ENCODE measurements around the gene RPS6KB2. TPM values are rescaled to one million over a fixed set of nuclear protein-coding genes. Genes with fewer than 3 reads are reported as not detected.

RPS6KB2 gene
- total and polyA plus RNA-seq, 2 of the 4 experiments (the other 2 are of a cell fraction): 50.7 to 58.4 TPM

GRCh38 chr11:67387518-67387917, 40.8 kb upstream of the RPS6KB2 start:
- in situ Hi-C loops (cut with MboI; ENCODE audit: low sequenced_read_pairs): no loop called here
- intact Hi-C loops (cut with micrococcal nuclease): no loop called here

More at GRCh38 chr11:67387518-67387917, 40.8 kb upstream of the RPS6KB2 start:
- Histone ChIP-seq H4K8ac (ENCODE audit: low read depth in 2 of 2, low read length in 2 of 2) (no peak overlapping the region), H3K18ac (ENCODE audit: low read depth, low read length) (no peak overlapping the region), H2BK15ac (ENCODE audit: low read depth, low read length) (no peak overlapping the region), H3K4me2 (ENCODE audit: low read depth, low read length) (no peak overlapping the region), H3K4me1 (ENCODE audit: control insufficient read depth, insufficient read depth, low read length) (peaks cover 9% of the 10 kb centered on the region), H3K27ac (ENCODE audit: insufficient read depth, low read length) (no peak overlapping the region), H3K27me3 (ENCODE audit: control insufficient read depth, insufficient read depth, low read length) (no peaks in the 10 kb centered on the region; the same call in 1 of the 2 replicates), H2BK5ac (ENCODE audit: low read depth, low read length, poor library complexity, severe bottlenecking) (no peak overlapping the region), H3K14ac (replicated peaks; ENCODE audit: low read depth, low read length) (no peak overlapping the region), H3K79me1 (ENCODE audit: low read depth in 1 of 2, low read length in 2 of 2) (peaks cover 10 to 26% of the 10 kb centered on the region in 2 experiments; a peak in 3 of 4 replicates), H3K4me3 (ENCODE audit: insufficient read depth, low read depth, low read length) (no peak overlapping the region), H4K20me1 (ENCODE audit: insufficient read depth, low read length) (no peaks in the 10 kb centered on the region), H3K23ac (ENCODE audit: low read depth, low read length) (no peak overlapping the region), H2AK5ac (ENCODE audit: low read depth, low read length) (no peak overlapping the region), H2BK20ac (ENCODE audit: low read depth, low read length) (no peak overlapping the region), H2BK120ac (ENCODE audit: low read depth, low read length) (no peak overlapping the region), H4K91ac (ENCODE audit: insufficient read depth, low read depth, low read length) (no peak overlapping the region), H3K9ac (ENCODE audit: low read depth, low read length) (no peak overlapping the region), H4K5ac (ENCODE audit: low read depth, low read length) (no peak overlapping the region), H2AFZ (replicated peaks; ENCODE audit: low read length, poor library complexity) (no peak overlapping the region), H3K36me3 (ENCODE audit: control insufficient read depth, insufficient read depth, low read length) (no peaks in the 10 kb centered on the region), H2AK9ac (replicated peaks; ENCODE audit: low read depth, low read length, poor library complexity) (no peak overlapping the region), H3K9me3 (ENCODE audit: control insufficient read depth, insufficient read depth, low read length) (no peaks in the 10 kb centered on the region), H3K56ac (ENCODE audit: extremely low read depth, insufficient read depth, low read length) (no peak overlapping the region), H3K4ac (ENCODE audit: low read depth, low read length) (no peak overlapping the region), H3K9me1 (ENCODE audit: insufficient read depth, low read length) (no peaks in the 10 kb centered on the region; the same call in 1 of the 2 replicates)
- ChIA-PET CTCF (interaction anchor here (0.9 kb wide), 1 partner anchor 36 kb away, joined by 3 read pairs; no protein-coding TSS in a partner anchor), POLR2A (ENCODE audit: unreplicated experiment) (no interaction called here)
- no TSS peak for BruUV-seq (replicated peaks)
- ATAC-seq (ENCODE audit: low read depth) (no peak), DNase-seq (no peak)
- WGBS, 2 experiments (ENCODE audit: extremely low coverage in 2 of 2, insufficient read length in 1 of 2): 26% methylated on average over 2 of the region's 6 CpGs; no CpG with 5 or more reads in 1 of the 2 experiments
- TF ChIP-seq RFX5 (IDR thresholded peaks at IDR 0.05; ENCODE audit: low read depth, low read length) (no peak), FOS (IDR thresholded peaks at IDR 0.05; ENCODE audit: low read depth, low read length) (no peak), CTCF (conservative IDR thresholded peaks at IDR 0.05; ENCODE audit: low read depth, low read length) (no peak), USF2 (IDR thresholded peaks at IDR 0.05; ENCODE audit: low read depth, low read length) (no peak), CEBPB (IDR thresholded peaks at IDR 0.05; ENCODE audit: low read depth, low read length) (no peak), ELK1 (IDR thresholded peaks at IDR 0.05; ENCODE audit: borderline replicate concordance, low read depth, low read length) (no peak), POLR2A (IDR thresholded peaks at IDR 0.05; ENCODE audit: low read depth, low read length) (no peak), CHD1 (IDR thresholded peaks at IDR 0.05; ENCODE audit: low read depth, low read length) (no peak), RCOR1 (IDR thresholded peaks at IDR 0.05; ENCODE audit: insufficient replicate concordance, low read length) (no peak), MXI1 (IDR thresholded peaks at IDR 0.05; ENCODE audit: borderline replicate concordance, low read depth, low read length) (no peak), BHLHE40 (IDR thresholded peaks at IDR 0.05; ENCODE audit: low read depth, low read length) (no peak), RAD21 (IDR thresholded peaks at IDR 0.05; ENCODE audit: low read length) (no peak), NFE2L2 (IDR thresholded peaks at IDR 0.05; ENCODE audit: low read depth, low read length) (no peak), MAFK (IDR thresholded peaks at IDR 0.05; ENCODE audit: low read depth, low read length) (no peak), SMC3 (IDR thresholded peaks at IDR 0.05; ENCODE audit: low read depth, low read length) (no peak), MAZ (IDR thresholded peaks at IDR 0.05; ENCODE audit: borderline replicate concordance, low read depth, low read length) (no peak)
- dilution Hi-C loops (cut with HindIII; ENCODE audit: low sequenced_read_pairs, unreplicated experiment): no loop called here
